ENCODE measurements around the gene MOB1B.

GRCh38 chr4:70945046-70945445 lies 42.9 kb downstream of the MOB1B start:
- TF ChIP-seq CTCF (IDR thresholded peaks at IDR 0.05; ENCODE audit: borderline replicate concordance, extremely low read depth, low read length, poor library complexity, severe bottlenecking): no peak
- TF ChIP-seq EZH2 (IDR thresholded peaks at IDR 0.05; ENCODE audit: borderline replicate concordance, low read depth, low read length, severe bottlenecking): no peak
